Suprapubic skin (tissue), 4 donors: Measurements from ENCODE around the gene CCL13. TPM values are rescaled to one million over a fixed set of nuclear protein-coding genes. Genes with fewer than 3 reads are reported as not detected.

Source experiments
- DNase-seq, 2 donors: peaks; one replicate each; pipeline ENCODE4 v3.0.0-alpha.2; 2019; ENCODE audit warnings: low spot score in 2 of 2
- H3K27ac ChIP-seq: fragments of 200-600 bp; sonication (generic); one replicate; pipeline ENCODE4 v1.5.1; 2019
- H3K27me3 ChIP-seq: fragments of 200-600 bp; sonication (generic); one replicate; pipeline ENCODE4 v1.5.1; 2019
- H3K36me3 ChIP-seq: fragments of 200-600 bp; sonication (generic); one replicate; pipeline ENCODE4 v1.5.1; 2019
- H3K4me1 ChIP-seq: fragments of 200-600 bp; sonication (generic); one replicate; pipeline ENCODE4 v1.5.1; 2019
- H3K4me3 ChIP-seq: fragments of 200-600 bp; sonication (generic); one replicate; pipeline ENCODE4 v1.5.1; 2019; ENCODE audit warnings: mild to moderate bottlenecking
- H3K9me3 ChIP-seq: fragments of 200-600 bp; sonication (generic); one replicate; pipeline ENCODE4 v1.5.1; 2019
- CTCF ChIP-seq, 2 donors: fragments of 200-600 bp in 1 of 2; fragments of 450-650 bp in 1 of 2; sonication (generic) in 1 of 2; IDR thresholded peaks; one replicate each; pipeline ENCODE4 v1.5.1; 2016 to 2019; ENCODE audit warnings: antibody characterized with exemption in 2 of 2, mild to moderate bottlenecking in 1 of 2, moderate library complexity in 1 of 2
- EP300 ChIP-seq: sonication (generic); formaldehyde crosslinking; IDR thresholded peaks from one replicate; pipeline ENCODE4 v1.6.1; 2017; ENCODE audit warnings: antibody characterized with exemption
- POLR2A ChIP-seq, 2 donors: fragments of 450-650 bp; IDR thresholded peaks; one replicate each; pipeline ENCODE4 v1.6.1; 2017; ENCODE audit warnings: antibody characterized with exemption in 2 of 2, mild to moderate bottlenecking in 2 of 2, moderate library complexity in 2 of 2
- POLR2AphosphoS5 ChIP-seq, 3 donors: sonication (generic); formaldehyde crosslinking; IDR thresholded peaks; one replicate each; pipeline ENCODE4 v1.6.1; 2017; ENCODE audit warnings: antibody characterized with exemption in 3 of 3
- WGBS: methylation state at CpG from one replicate; pipeline ENCODE4 v1.1.5; 2018; 5-methylcytosine and 5-hydroxymethylcytosine counted together
- total RNA-seq, 4 donors: library from RNA; depleted of rRNA; stranded (reverse); fragments of >200 nt; gene quantifications; one replicate each; pipeline ENCODE4 v1.1.0, GENCODE V29; 2016

Gene CCL13
- total RNA-seq, 4 donors from 2014 or later = 1.6 TPM; not detected in 3

- 88% methylated on average over 1 of the region's 1 CpG for WGBS
- no peak for TF ChIP-seq POLR2A (IDR thresholded peaks at IDR 0.05)
- no peak for TF ChIP-seq EP300
- no peak for TF ChIP-seq POLR2AphosphoS5 (IDR thresholded peaks at IDR 0.05)
- no peak for TF ChIP-seq CTCF (IDR thresholded peaks at IDR 0.05)
- Histone ChIP-seq H3K36me3 (no peaks in the 10 kb centered on the region), H3K4me3 (no peak overlapping the region), H3K4me1 (no peaks in the 10 kb centered on the region), H3K27me3 (no peaks in the 10 kb centered on the region), H3K9me3 (no peaks in the 10 kb centered on the region), H3K27ac (no peak overlapping the region)
- no peak for DNase-seq
These were observed 28.0 kb downstream of the CCL13 start for GRCh38 chr17:34384271-34384670.

- H3K27me3 ChIP-seq = no peaks in the 10 kb centered on the region
- no peak for DNase-seq
- H3K4me1 ChIP-seq = no peaks in the 10 kb centered on the region
- no peak overlapping the region for H3K4me3 ChIP-seq
- 62% methylated on average over 9 of the region's 9 CpGs for WGBS
- no peak overlapping the region for H3K27ac ChIP-seq
- H3K36me3 ChIP-seq = no peaks in the 10 kb centered on the region
- TF ChIP-seq EP300 (no peak), POLR2A (IDR thresholded peaks at IDR 0.05) (no peak), CTCF (IDR thresholded peaks at IDR 0.05) (no peak), POLR2AphosphoS5 (IDR thresholded peaks at IDR 0.05) (no peak)
- H3K9me3 ChIP-seq = no peaks in the 10 kb centered on the region
These were observed 28.7 kb downstream of the CCL13 start for GRCh38 chr17:34384822-34385605.

- WGBS = 84% methylated on average over 5 of the region's 5 CpGs
- H3K27me3 ChIP-seq = no peaks in the 10 kb centered on the region
- TF ChIP-seq POLR2A (IDR thresholded peaks at IDR 0.05) (no peak), CTCF (IDR thresholded peaks at IDR 0.05) (no peak), POLR2AphosphoS5 (IDR thresholded peaks at IDR 0.05) (no peak), EP300 (no peak)
- H3K4me1 ChIP-seq = no peaks in the 10 kb centered on the region
- DNase-seq = no peak
- H3K9me3 ChIP-seq = no peaks in the 10 kb centered on the region
- H3K4me3 ChIP-seq = no peak overlapping the region
- H3K36me3 ChIP-seq = no peaks in the 10 kb centered on the region
- no peak overlapping the region for H3K27ac ChIP-seq
These were observed 30.0 kb downstream of the CCL13 start for GRCh38 chr17:34386343-34386696.

GRCh38 chr17:34386697-34387550, 30.6 kb downstream of the CCL13 start:
- Histone ChIP-seq H3K36me3 (no peaks in the 10 kb centered on the region), H3K4me1 (no peaks in the 10 kb centered on the region), H3K27me3 (no peaks in the 10 kb centered on the region), H3K4me3 (no peak overlapping the region), H3K27ac (no peak overlapping the region), H3K9me3 (no peaks in the 10 kb centered on the region)
- TF ChIP-seq CTCF (IDR thresholded peaks at IDR 0.05) = no peak
- TF ChIP-seq POLR2A (IDR thresholded peaks at IDR 0.05) = no peak
- TF ChIP-seq POLR2AphosphoS5 (IDR thresholded peaks at IDR 0.05) = no peak
- no peak for TF ChIP-seq EP300
- 68% methylated on average over 5 of the region's 5 CpGs for WGBS
- no peak for DNase-seq

GRCh38 chr17:34387566-34387965, 31.3 kb downstream of the CCL13 start:
- WGBS = 71% methylated on average over 5 of the region's 5 CpGs
- TF ChIP-seq EP300 (no peak), POLR2AphosphoS5 (IDR thresholded peaks at IDR 0.05) (no peak), POLR2A (IDR thresholded peaks at IDR 0.05) (no peak), CTCF (IDR thresholded peaks at IDR 0.05) (no peak)
- Histone ChIP-seq H3K27ac (no peak overlapping the region), H3K27me3 (no peaks in the 10 kb centered on the region), H3K36me3 (no peaks in the 10 kb centered on the region), H3K9me3 (no peaks in the 10 kb centered on the region), H3K4me1 (no peaks in the 10 kb centered on the region), H3K4me3 (no peak overlapping the region)
- DNase-seq = no peak
